ENCODE results near the gene ZBTB5. TPM values are rescaled to one million over a fixed set of nuclear protein-coding genes. Genes with fewer than 3 reads are reported as not detected.

The ZBTB5 gene
- polyA plus RNA-seq, 2 of the 4 experiments (the other 2 are of a cell fraction) = 12.4 to 18.1 TPM

- POLR2A ChIA-PET = interaction anchor here (1.1 kb wide), 1 partner anchor 21 kb away, joined by 5 read pairs; the partner anchor contains the start of gene ZBTB5
Measured at GRCh38 chr9:37444890-37445289, 20.4 kb downstream of the ZBTB5 start.

GRCh38 chr9:37443566-37443965 is 21.7 kb downstream of the ZBTB5 start:
- POLR2A ChIA-PET = no interaction called here
- 92% methylated on average over 5 of the region's 5 CpGs for WGBS (ENCODE audit: missing lambda C conversion rate)
- Histone ChIP-seq H3K27ac (no peak overlapping the region), H3K4me3 (no peak overlapping the region), H3K4me2 (no peak overlapping the region), H3K4me1 (peaks cover 16% of the 10 kb centered on the region), H3K9me3 (no peaks in the 10 kb centered on the region)
- ATAC-seq = no peak
- DNase-seq (ENCODE audit: low read depth in 1 of 2, low spot score in 1 of 2) = no peak
- CTCF ChIA-PET = interaction anchor here (2.5 kb wide), 1 partner anchor 28 kb away, joined by 8 read pairs; no protein-coding TSS in a partner anchor
- TF ChIP-seq TP53 (CRISPR knock-in tag; IDR thresholded peaks at IDR 0.05) = no peak
- TF ChIP-seq CTCF (IDR thresholded peaks at IDR 0.05) = no peak
- TF ChIP-seq RNF2 (IDR thresholded peaks at IDR 0.05; ENCODE audit: borderline replicate concordance, low read depth) = no peak
- TF ChIP-seq KDM5A (IDR thresholded peaks at IDR 0.05) = no peak
- no peak for TF ChIP-seq CHD2 (IDR thresholded peaks at IDR 0.05; ENCODE audit: low read length, partially characterized antibody)
- no peak for TF ChIP-seq CBX2 (IDR thresholded peaks at IDR 0.05; ENCODE audit: borderline replicate concordance, low read depth)
- no peak for TF ChIP-seq FOSL2 (IDR thresholded peaks at IDR 0.05)
- no peak for TF ChIP-seq FOSL2 (CRISPR knock-in tag; IDR thresholded peaks at IDR 0.05)
- no peak for TF ChIP-seq SREBF2 (IDR thresholded peaks at IDR 0.05)
- TF ChIP-seq NFE2L2 (conservative IDR thresholded peaks at IDR 0.05; ENCODE audit: low read length) = no peak
- TF ChIP-seq SMC3 (IDR thresholded peaks at IDR 0.05) = no peak
- TF ChIP-seq POLR2AphosphoS2 (conservative IDR thresholded peaks at IDR 0.05; ENCODE audit: low read length) = no peak
- TF ChIP-seq HEYL (CRISPR knock-in tag; IDR thresholded peaks at IDR 0.05) = no peak
- no peak for TF ChIP-seq NR3C1 (IDR thresholded peaks at IDR 0.05)
- FAIRE-seq = no peak

More at GRCh38 chr9:37444890-37445289, 20.4 kb downstream of the ZBTB5 start:
- TF ChIP-seq CHD2 (IDR thresholded peaks at IDR 0.05; ENCODE audit: low read length, partially characterized antibody) (no peak), ZFP36 (IDR thresholded peaks at IDR 0.05; ENCODE audit: borderline replicate concordance, partially characterized antibody) (no peak), RAD21 (conservative IDR thresholded peaks at IDR 0.05 in 1 of 2, IDR thresholded peaks at IDR 0.05 in 1 of 2) (no peak)
- Histone ChIP-seq H3K4me2 (peak overlapping the region; percentile 53), H3K27ac (no peak overlapping the region), H3K4me1 (peaks cover 16% of the 10 kb centered on the region), H3K9me3 (no peaks in the 10 kb centered on the region), H3K4me3 (no peak overlapping the region)
- 0% methylated on average over 2 of the region's 2 CpGs for WGBS (ENCODE audit: missing lambda C conversion rate)
- no peak for DNase-seq (ENCODE audit: low read depth in 1 of 2, low spot score in 1 of 2)
- CTCF ChIA-PET = interaction anchor here (1.0 to 2.5 kb wide), 3 partner anchors 9 to 29 kb away, joined by 3 to 8 read pairs (median 4); no protein-coding TSS in a partner anchor
- ATAC-seq = no peak; a peak in 2 of 6 replicates
- FAIRE-seq = no peak

- 87% methylated on average over 2 of the region's 2 CpGs for WGBS (ENCODE audit: missing lambda C conversion rate)
- Histone ChIP-seq H3K4me2 (no peak overlapping the region), H3K4me3 (no peak overlapping the region), H3K27ac (no peak overlapping the region), H3K9me3 (no peaks in the 10 kb centered on the region), H3K4me1 (peaks cover 16% of the 10 kb centered on the region)
- ATAC-seq = no peak
- DNase-seq (ENCODE audit: low read depth in 1 of 2, low spot score in 1 of 2) = no peak
- ChIA-PET POLR2A (interaction anchor here (1.3 kb wide), 1 partner anchor 23 kb away, joined by 12 read pairs; the partner anchor contains the start of gene ZBTB5), CTCF (interaction anchor here (0.8 to 2.5 kb wide), 4 partner anchors 10 to 435 kb away, joined by 3 to 8 read pairs (median 4); no protein-coding TSS in a partner anchor)
- TF ChIP-seq E2F6 (IDR thresholded peaks at IDR 0.05; ENCODE audit: borderline replicate concordance, low read depth) = no peak
- no peak for TF ChIP-seq ZC3H11A (IDR thresholded peaks at IDR 0.05)
- no peak for TF ChIP-seq CHD2 (IDR thresholded peaks at IDR 0.05; ENCODE audit: low read length, partially characterized antibody)
- no peak for TF ChIP-seq RNF2 (IDR thresholded peaks at IDR 0.05; ENCODE audit: borderline replicate concordance, low read depth)
- FAIRE-seq = no peak
Measured at GRCh38 chr9:37442556-37442955, 22.7 kb downstream of the ZBTB5 start.

Measured in A549 (cell line).